Nephron progenitor cell (in vitro differentiated cells): ENCODE data around the gene MYOZ2.

Experiments
- DNase-seq: peaks from one replicate; pipeline ENCODE4 v3.0.0; 2021
- H3K27ac Mint-ChIP-seq: 2 replicates; pipeline ENCODE4 v1.8.0; 2021; ENCODE audit warnings: mild to moderate bottlenecking, moderate library complexity, mixed read lengths
- H3K27me3 Mint-ChIP-seq: 2 replicates; pipeline ENCODE4 v1.8.0; 2021; ENCODE audit warnings: mild to moderate bottlenecking, low read depth, mixed read lengths; ENCODE audit not compliant: poor library complexity
- H3K36me3 Mint-ChIP-seq: 2 replicates; pipeline ENCODE4 v1.8.0; 2021; ENCODE audit warnings: low read depth, mixed read lengths
- H3K4me1 Mint-ChIP-seq: 2 replicates; pipeline ENCODE4 v1.8.0; 2021; ENCODE audit warnings: mixed read lengths
- H3K4me3 Mint-ChIP-seq: 2 replicates; pipeline ENCODE4 v1.8.0; 2021; ENCODE audit warnings: mild to moderate bottlenecking, moderate library complexity, mixed read lengths
- H3K9me3 Mint-ChIP-seq: 2 replicates; pipeline ENCODE4 v1.8.0; 2021; ENCODE audit warnings: mild to moderate bottlenecking, moderate library complexity, mixed read lengths
- TF ChIP-seq, protein P1 (sequence below): fragments of 200-600 bp; sonication (generic); IDR thresholded peaks from 2 replicates; pipeline ENCODE4 v1.5.0; 2021; ENCODE audit warnings: antibody characterized with exemption

Gene MYOZ2

DNA sequence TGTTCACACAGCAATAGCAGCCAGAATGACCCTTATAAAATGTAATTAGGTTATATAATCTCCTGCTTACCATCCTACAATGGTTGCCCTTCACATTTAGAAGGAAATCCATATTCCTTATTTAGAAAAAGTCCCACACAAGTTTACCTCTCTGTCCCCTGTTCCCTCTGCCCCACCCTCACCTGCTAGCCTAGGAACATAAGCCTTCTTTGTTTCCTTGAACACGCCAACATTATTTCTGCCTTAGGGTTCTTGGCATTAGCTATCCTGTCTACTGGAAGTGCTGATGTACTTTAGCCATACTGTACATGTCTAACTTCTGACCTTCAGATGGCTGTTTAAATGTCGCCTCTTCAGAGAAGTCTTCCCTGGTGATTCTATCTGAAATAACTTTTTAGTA, 48.5 kb downstream of the MYOZ2 start:
- Mint-ChIP-seq H3K36me3 (no peaks in the 10 kb centered on the region), H3K27ac (no peak overlapping the region), H3K9me3 (no peaks in the 10 kb centered on the region), H3K4me3 (no peak overlapping the region), H3K27me3 (no peaks in the 10 kb centered on the region), H3K4me1 (peaks cover 2% of the 10 kb centered on the region)
- DNase-seq, result no peak
- TF ChIP-seq, protein P1, sequence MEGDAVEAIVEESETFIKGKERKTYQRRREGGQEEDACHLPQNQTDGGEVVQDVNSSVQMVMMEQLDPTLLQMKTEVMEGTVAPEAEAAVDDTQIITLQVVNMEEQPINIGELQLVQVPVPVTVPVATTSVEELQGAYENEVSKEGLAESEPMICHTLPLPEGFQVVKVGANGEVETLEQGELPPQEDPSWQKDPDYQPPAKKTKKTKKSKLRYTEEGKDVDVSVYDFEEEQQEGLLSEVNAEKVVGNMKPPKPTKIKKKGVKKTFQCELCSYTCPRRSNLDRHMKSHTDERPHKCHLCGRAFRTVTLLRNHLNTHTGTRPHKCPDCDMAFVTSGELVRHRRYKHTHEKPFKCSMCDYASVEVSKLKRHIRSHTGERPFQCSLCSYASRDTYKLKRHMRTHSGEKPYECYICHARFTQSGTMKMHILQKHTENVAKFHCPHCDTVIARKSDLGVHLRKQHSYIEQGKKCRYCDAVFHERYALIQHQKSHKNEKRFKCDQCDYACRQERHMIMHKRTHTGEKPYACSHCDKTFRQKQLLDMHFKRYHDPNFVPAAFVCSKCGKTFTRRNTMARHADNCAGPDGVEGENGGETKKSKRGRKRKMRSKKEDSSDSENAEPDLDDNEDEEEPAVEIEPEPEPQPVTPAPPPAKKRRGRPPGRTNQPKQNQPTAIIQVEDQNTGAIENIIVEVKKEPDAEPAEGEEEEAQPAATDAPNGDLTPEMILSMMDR, result no peak

DNA sequence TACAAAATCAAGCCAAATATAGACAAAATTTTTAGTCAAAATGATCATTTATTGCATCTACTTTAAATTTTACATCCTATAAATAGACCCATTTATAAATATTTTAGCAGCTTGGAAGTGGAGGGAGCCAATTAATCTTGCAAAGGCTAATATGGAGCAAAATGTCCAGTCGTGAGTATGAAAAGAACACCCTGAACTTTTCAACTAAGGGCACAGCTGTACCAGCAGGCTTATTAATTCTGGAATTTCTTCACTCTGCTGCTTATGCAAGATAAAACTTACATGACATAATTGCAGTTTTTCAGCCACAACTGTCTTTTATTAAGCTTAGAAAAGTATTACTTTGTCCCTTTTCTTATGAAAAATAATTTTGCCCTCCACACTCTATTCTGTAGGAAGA, 54.0 kb downstream of the MYOZ2 start:
- Mint-ChIP-seq H3K9me3 (no peaks in the 10 kb centered on the region), H3K4me1 (no peaks in the 10 kb centered on the region), H3K36me3 (no peaks in the 10 kb centered on the region), H3K4me3 (no peak overlapping the region), H3K27me3 (no peaks in the 10 kb centered on the region), H3K27ac (no peak overlapping the region)
- TF ChIP-seq, protein P1, result no peak
- DNase-seq, result no peak

DNA sequence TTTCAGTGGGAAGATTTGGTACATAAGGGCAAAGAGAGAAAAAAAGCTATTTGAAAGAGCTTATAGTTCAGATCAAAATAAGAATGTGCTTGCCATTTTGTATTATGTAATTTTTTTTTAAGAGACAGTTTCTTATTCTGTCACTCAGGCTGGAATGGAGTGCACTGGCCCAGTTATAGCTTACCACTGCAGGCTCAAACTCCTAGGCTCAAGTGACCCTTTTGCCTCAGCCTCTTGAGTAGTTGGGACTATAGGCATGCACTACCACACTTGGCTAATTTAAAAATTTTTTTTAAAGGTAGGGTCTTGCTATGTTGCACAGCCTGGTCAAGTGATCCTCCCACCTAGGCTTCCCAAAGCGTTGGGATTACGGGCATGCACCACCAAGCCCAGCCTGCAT, 54.7 kb downstream of the MYOZ2 start:
- H3K27me3 Mint-ChIP-seq, result no peaks in the 10 kb centered on the region

DNA sequence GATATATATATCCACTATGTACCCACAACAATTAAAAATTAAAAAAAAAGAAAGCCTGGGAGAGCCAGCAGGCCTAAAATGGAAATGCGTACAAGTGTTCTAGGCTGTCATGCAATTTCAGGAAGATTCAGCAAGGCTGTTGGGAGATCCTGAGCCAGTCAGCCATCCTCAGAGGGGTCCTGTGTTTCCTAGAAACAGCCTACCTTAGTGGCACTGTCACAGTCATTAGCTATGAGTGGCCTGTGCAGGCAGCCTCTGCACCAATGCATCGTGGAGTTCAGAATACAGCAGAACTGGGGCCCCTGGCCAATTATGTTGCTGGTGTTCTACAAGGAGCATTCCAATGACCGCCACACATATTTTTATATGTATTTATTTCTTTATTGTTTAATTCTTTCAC, 55.9 kb downstream of the MYOZ2 start:
- H3K9me3 Mint-ChIP-seq, result peaks cover 5% of the 10 kb centered on the region
- no peak for DNase-seq
- no peaks in the 10 kb centered on the region for H3K4me1 Mint-ChIP-seq
- TF ChIP-seq, protein P1, result no peak
- H3K4me3 Mint-ChIP-seq, result no peak overlapping the region
- no peaks in the 10 kb centered on the region for H3K36me3 Mint-ChIP-seq
- H3K27me3 Mint-ChIP-seq, result no peaks in the 10 kb centered on the region
- no peak overlapping the region for H3K27ac Mint-ChIP-seq

More for the DNA sequence above, 54.7 kb downstream of the MYOZ2 start:
- no peaks in the 10 kb centered on the region for H3K36me3 Mint-ChIP-seq
- DNase-seq, result no peak
- no peaks in the 10 kb centered on the region for H3K9me3 Mint-ChIP-seq
- H3K27ac Mint-ChIP-seq, result peak overlapping the region; percentile 85
- no peaks in the 10 kb centered on the region for H3K4me1 Mint-ChIP-seq
- H3K4me3 Mint-ChIP-seq, result no peak overlapping the region
- TF ChIP-seq, protein P1, result no peak

DNA sequence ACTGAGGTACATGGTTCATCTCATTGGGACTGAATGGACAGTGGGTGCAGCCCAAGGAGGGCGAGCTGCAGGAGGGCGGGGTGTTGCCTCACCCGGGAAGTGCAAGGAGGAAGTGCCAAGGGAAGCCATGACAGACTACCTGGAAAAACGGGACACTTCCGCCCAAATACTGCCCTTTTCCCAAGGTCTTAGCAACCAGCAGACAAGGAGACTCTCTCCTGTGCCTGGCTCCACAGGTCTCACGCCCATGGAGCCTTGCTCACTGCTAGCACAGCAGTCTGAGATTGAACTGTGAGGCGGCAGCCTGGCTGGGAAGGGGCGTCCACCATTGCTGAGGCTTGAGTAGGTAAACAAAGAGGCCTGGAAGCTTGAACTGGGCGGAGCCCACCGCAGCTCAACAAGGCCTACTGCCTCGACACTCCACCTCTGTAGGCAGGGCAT, 62.2 kb downstream of the MYOZ2 start:
- H3K4me1 Mint-ChIP-seq, result no peaks in the 10 kb centered on the region

DNA sequence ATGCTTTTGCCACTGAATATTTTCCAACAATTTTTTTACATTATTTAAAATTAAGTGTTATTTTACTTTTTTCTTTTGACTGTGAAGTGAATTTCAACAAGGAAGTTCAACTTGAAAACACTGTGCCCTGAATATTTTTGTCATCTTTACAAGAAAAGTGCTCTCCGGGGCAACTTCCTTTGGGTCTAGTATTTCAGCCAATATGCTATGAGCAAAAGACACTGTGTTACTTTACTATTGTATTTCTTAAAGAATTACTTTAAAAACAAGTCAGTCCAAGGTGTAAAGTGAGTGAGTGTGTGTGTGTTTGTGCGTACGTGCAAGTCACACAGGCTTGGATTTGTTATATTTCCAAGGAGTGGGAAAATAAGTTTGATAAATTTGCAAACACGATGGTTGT, 69.3 kb downstream of the MYOZ2 start:
- no peaks in the 10 kb centered on the region for H3K4me1 Mint-ChIP-seq
- TF ChIP-seq, protein P1, result no peak
- peaks cover 5% of the 10 kb centered on the region for H3K27me3 Mint-ChIP-seq
- H3K27ac Mint-ChIP-seq, result no peak overlapping the region
- H3K36me3 Mint-ChIP-seq, result no peaks in the 10 kb centered on the region
- DNase-seq, result no peak
- peaks cover 26% of the 10 kb centered on the region for H3K9me3 Mint-ChIP-seq
- no peak overlapping the region for H3K4me3 Mint-ChIP-seq

More for the DNA sequence above, 62.2 kb downstream of the MYOZ2 start:
- Mint-ChIP-seq H3K27ac (no peak overlapping the region), H3K27me3 (no peaks in the 10 kb centered on the region), H3K4me3 (no peak overlapping the region), H3K9me3 (peaks cover 37% of the 10 kb centered on the region), H3K36me3 (no peaks in the 10 kb centered on the region)
- TF ChIP-seq, protein P1, result no peak
- no peak for DNase-seq
